Activated naive CD4-positive, alpha-beta T cell treated with Interleukin-2 at 50 U/mL for 16 hours (primary cell): ENCODE results near the gene ZNF227.
"Not testable (repeated sequence)": the region's sequence is repeated elsewhere in the genome, so short reads cannot be mapped to it uniquely, and the experiment has no call there.

Experiments
- DNase-seq: peaks from one replicate; pipeline ENCODE4 v3.0.0-alpha.2; 2020

ZNF227 gene

DNA sequence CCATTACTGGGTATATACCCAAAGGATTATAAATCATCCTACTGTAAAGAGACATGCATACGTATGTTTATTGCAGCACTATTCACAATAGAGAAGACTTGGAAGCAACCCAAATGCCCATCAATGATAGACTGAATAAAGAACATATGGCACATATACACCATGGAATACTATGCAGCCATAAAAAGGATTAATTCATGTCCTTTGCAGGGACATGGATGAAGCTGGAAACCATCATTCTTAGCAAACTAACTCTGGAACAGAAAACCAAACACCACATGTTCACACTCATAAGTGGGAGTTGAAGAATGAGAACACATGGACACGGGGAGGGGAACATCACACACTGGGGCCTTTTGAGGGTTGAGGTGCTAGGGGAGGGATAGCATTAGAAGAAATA lies 41.1 kb downstream of the ZNF227 start:
- DNase-seq, result not testable (repeated sequence)

DNA sequence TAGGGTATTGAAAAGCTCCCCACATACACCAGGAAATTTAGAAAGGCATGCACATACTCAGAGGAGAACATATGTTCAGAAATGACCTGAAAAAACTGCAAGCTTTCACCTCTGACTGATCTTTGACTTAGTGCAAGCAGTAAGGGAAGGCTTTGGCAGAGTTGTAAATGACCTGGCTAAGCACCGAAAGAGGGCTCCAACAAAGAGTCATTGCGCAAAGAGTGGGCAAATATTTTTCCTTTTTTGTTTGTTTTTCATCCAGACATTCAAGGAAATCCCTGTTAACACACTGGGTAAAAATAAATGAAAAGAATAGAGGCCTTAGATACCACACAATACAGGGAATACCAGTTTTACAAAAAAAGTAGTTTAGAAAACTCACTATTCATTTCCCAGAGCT lies 42.2 kb downstream of the ZNF227 start:
- DNase-seq, result no peak

DNA sequence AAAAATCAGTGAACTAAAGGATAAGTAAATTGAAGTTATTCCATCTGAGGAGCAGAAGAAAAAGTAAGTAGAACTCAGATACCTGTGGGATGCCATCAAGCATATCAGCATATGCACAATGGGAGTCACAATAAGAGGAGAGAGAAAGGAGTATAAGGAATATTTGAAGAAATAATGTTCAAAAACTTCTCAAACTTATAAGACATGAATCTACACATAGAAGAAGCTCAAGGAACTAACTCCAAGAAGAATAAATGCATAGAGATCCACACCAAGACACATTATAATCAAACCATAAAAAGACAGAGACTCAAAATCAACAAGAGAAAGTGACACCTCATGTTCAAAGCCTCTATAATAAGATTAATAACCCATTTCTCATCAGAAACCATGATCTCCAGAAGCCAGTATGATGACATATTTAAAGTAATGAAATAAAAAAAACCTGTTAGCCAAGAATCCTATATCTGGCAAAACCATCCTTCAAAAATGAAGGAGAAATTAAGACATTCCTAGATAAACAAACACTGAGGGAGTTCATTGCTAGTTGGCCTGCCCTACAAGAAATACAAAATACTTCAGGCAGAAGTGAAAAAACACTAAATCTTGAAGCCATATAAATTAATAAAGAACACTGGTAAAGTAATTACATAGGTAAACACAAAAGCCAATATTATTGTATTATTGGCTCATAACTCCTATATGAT lies 43.5 kb downstream of the ZNF227 start:
- DNase-seq, result no peak

DNA sequence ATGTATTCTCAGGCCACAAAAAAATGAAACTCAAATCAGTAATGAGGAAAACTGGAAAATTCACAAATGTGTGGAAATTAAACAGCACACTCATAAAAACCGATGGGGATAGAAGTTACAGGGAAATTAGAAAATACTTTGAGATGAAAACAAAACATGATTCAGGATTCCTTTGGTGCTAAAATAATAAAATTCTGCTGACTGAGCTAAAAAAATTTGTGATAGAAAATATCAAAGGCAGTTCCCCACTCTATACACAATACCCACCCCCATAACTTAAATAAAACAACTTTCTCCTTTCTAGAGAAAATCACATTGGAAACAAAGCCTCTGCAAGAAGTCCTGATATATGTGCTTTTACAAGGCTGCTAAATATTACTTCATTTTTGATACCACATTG lies 45.8 kb downstream of the ZNF227 start:
- no peak for DNase-seq

DNA sequence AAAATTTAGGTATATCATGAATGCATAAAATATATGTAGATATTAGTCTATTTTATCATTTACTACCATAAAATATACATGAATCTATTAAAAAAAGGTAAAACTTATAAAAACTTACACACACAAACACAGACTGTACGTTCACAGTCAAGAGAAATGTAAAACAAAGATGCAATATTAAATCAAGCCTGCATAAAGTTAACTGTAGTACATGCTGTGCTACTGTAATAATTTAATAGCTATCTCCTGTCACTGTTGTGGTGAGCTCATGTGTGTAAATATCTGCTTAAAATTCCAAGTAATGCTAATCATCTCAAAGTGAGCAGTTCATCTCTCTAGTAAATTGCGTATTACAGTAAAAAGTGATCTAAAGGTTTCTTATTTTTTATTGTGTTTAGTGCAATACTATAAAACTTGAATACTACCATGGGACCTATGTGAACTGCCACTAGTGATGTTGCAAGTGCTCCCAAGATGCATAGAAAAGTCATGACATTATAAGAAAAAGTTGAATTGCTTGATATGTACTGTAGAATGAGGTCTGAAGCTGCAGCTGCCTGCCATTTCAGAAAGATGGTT lies 46.6 kb downstream of the ZNF227 start:
- no peak for DNase-seq

DNA sequence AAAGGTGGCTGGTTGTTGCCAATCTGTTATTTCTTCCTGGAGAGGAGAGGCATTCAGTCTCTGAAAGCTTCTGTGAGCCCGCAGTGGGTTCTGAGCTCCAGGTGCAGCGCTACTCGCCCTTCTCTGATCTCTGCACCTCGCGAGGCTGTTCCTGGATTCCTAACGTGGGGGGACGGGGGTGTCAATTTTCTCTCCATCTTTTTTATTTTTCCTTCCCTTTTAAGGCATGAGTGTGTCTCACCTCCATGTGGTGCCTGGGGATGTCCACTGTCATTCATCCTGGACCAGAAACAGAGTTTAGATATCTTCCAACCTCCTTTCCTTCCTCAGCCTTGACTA lies 48.0 kb downstream of the ZNF227 start:
- DNase-seq, result no peak

DNA sequence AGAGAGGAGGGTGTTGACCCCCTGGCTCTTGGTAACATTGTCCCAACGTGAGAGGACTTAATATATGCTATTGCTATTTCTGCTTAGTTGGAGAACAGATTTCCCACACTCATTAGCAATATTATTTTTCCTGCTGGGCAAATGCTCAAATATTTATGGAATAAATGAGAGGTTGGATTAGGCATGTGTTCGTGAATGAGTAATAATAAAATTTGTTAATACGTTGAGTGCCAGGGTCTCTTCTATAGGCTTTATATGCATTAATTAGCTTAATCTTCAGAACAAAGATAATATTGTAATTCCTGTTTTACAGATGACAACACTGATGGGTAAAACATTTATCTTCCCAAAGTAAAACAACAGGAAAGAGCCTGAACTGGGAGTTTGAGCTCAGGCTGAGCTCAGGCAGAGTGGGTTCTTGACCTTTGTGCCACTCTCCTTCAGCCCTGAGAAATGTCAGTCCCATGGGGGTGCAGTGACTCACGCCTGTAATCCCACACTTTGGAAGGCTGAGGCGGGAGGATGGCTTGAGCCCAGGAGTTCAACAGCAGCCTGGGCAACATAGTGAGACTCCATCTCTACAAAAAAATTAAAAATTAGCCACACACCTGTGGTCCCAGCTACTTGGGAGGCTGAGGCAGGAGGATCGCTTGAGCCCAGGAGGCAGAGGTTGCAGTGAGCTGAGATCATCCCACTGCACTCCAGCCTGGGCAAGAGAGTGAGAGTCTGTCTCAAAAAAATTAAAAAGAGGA lies 48.5 kb downstream of the ZNF227 start:
- DNase-seq, result no peak

DNA sequence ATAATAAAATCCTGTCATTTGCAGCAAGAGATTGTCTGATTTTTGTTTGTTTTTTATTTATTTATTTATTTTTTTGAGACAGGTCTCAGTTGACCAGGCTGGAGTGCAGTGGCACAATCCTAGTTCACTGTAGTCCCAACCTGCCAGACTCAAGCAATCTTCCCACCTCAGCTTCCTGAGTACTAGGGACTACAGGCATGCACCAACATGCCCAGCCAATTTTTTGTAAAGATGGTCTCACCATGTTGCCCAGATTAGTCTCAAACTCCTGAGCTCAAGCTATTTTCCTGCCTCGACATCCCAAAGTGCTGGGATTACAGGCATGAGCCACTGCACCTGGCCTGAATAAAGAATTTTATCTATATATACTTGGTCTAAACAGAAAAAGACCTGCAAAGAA lies 65.0 kb downstream of the ZNF227 start:
- no peak for DNase-seq

DNA sequence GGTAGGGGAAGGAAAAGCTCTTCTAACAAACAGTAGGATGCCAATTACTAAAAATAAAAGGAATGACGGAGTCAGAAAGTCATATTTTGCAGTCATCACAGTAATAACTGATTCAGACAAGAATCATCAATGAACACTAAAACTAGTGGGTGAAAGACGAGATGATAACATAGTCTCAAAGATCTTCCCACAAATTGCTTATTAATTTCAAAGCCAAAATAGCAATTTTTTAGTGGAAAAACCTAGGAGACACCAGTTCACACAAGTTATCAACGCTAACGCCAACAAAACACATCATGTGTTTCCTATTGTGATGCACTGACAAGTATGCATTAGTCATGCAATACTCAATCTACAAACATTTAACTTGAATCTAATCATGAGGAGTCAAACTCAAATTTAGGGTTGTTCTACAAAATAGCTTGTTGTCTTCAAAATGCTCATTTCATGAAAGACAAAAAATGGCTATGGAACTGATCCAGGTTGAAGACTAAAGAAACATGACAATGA lies 65.9 kb downstream of the ZNF227 start:
- DNase-seq, result no peak

DNA sequence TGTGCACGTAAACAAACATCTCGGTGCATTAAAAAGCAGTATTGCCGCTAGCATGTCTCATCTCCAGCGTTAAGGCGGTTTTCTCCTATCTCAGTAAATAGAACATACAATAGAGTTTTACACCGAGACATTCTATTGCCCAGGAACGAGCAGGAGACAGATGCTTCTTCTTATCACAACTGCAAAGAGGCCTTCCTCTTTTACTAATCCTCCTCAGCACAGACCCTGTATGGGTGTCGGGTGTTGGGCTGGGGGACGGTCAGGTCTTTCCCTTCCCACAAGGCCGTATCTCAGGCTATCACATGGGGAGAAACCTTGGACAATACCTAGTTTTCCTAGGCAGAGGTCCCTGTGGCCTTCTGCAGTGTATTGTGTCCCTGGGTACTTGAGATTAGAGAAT lies 68.6 kb downstream of the ZNF227 start:
- no peak for DNase-seq

DNA sequence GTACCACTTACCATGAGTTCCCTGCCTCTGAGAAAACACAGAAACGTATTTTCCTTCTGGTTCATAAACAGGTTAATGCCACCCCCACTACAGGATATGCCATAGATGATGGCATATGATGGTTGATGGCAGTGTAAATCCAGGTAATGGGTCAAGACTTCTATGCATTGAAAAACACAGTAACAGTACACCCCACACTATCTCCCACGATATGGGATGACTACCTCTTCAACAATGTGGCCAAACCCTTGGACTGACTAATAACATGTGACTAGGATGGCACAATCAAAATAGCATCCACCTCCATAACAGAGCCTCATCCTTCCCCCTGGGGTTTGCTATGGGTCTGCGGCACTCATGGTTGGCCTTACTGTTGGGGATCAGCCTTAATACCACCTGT lies 70.5 kb downstream of the ZNF227 start:
- DNase-seq, result no peak

DNA sequence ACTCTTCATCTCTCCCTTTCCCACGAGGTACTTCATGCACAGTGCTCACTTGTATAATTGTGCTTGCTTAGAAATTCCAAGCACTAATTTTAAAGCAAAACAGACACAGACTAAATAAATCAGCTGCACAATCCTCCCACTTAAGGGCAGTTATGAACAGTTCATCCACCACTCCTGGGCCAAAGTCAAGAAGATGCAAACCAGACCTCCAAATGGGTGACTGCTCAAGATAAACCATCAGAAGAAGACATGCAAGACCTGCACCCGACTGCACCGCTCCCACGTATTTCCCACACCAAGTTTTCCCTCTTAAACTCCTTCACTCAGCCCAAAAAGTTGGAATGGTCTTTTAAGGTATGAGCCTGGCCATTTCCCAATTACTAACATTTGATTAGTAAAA lies 72.6 kb downstream of the ZNF227 start:
- DNase-seq, result no peak
